HepG2 (cell line): ENCODE results near the gene MAN2A2. TPM values are rescaled to one million over a fixed set of nuclear protein-coding genes. Genes with fewer than 3 reads are reported as not detected.

Experiments used
- HES4 ChIP-seq: sonication (generic); formaldehyde crosslinking; IDR thresholded peaks from 2 replicates; pipeline ENCODE4 v1.9.0; 2021; ENCODE audit warnings: mild to moderate bottlenecking, missing genetic modification reagents, borderline replicate concordance
- HNRNPL ChIP-seq: fragments of 200-400 bp; formaldehyde crosslinking; IDR thresholded peaks from 2 replicates; pipeline ENCODE4 v1.6.1; 2017; ENCODE audit warnings: mild to moderate bottlenecking, low read depth, low read length
- PHF20 ChIP-seq: sonication (generic); formaldehyde crosslinking; IDR thresholded peaks from 2 replicates; pipeline ENCODE4 v1.5.0; 2020; ENCODE audit warnings: mild to moderate bottlenecking, missing genetic modification reagents
- SUZ12 ChIP-seq: fragments of 150-350 bp; IDR thresholded peaks from 2 replicates; pipeline ENCODE4 v1.6.1; 2014; ENCODE audit warnings: low read depth, low read length
- TOPORS ChIP-seq: sonication (generic); formaldehyde crosslinking; IDR thresholded peaks from 2 replicates; pipeline ENCODE4 v1.8.0; 2023; ENCODE audit warnings: mild to moderate bottlenecking, missing genetic modification reagents
- YEATS4 ChIP-seq: sonication (generic); formaldehyde crosslinking; IDR thresholded peaks from 2 replicates; pipeline ENCODE4 v1.4.0; 2020; ENCODE audit warnings: missing genetic modification reagents, borderline replicate concordance
- ZFP1 ChIP-seq: IDR thresholded peaks from 2 replicates; pipeline ENCODE4 v1.6.1; 2016
- ZKSCAN1 ChIP-seq: fragments of 150-350 bp; IDR thresholded peaks from 2 replicates; pipeline ENCODE4 v1.6.1; 2014; ENCODE audit warnings: low read length
- ZNF207 ChIP-seq: fragments of 450-650 bp; IDR thresholded peaks from 2 replicates; pipeline ENCODE4 v1.6.1; 2016; ENCODE audit warnings: antibody characterized with exemption, borderline replicate concordance
- ZNF256 ChIP-seq: sonication (generic); formaldehyde crosslinking; conservative IDR thresholded peaks from 2 replicates; pipeline ENCODE4 v1.4.0; 2020; ENCODE audit warnings: missing genetic modification reagents
- ZNF34 ChIP-seq: sonication (generic); formaldehyde crosslinking; IDR thresholded peaks from 2 replicates; pipeline ENCODE4 v1.4.0; 2020; ENCODE audit warnings: mild to moderate bottlenecking, missing genetic modification reagents, borderline replicate concordance
- ZNF550 ChIP-seq: sonication (generic); formaldehyde crosslinking; IDR thresholded peaks from 2 replicates; pipeline ENCODE4 v1.4.0; 2020; ENCODE audit warnings: mild to moderate bottlenecking, missing genetic modification reagents, borderline replicate concordance
- ZNF616 ChIP-seq: sonication (generic); formaldehyde crosslinking; IDR thresholded peaks from 2 replicates; pipeline ENCODE4 v1.5.0; 2020; ENCODE audit warnings: low read depth, mild to moderate bottlenecking, missing genetic modification reagents
- ZNF747 ChIP-seq: sonication (generic); formaldehyde crosslinking; IDR thresholded peaks from 2 replicates; pipeline ENCODE4 v1.8.1; 2023; ENCODE audit warnings: missing genetic modification reagents, mild to moderate bottlenecking, borderline replicate concordance
- ZNF780A ChIP-seq: sonication (generic); formaldehyde crosslinking; IDR thresholded peaks from 2 replicates; pipeline ENCODE4 v1.8.0; 2022; ENCODE audit warnings: mild to moderate bottlenecking, missing genetic modification reagents, moderate library complexity
- ZNF841 ChIP-seq: sonication (generic); formaldehyde crosslinking; IDR thresholded peaks from 2 replicates; pipeline ENCODE4 v1.8.1; 2023; ENCODE audit warnings: missing genetic modification reagents, borderline replicate concordance
- ZSCAN31 ChIP-seq: sonication (generic); formaldehyde crosslinking; IDR thresholded peaks from 2 replicates; pipeline ENCODE4 v1.5.0; 2020; ENCODE audit warnings: low read depth, mild to moderate bottlenecking, missing genetic modification reagents
- polyA plus RNA-seq, 8 experiments: library from polyadenylated mRNA; depleted of rRNA in 3 of 8; stranded (reverse) in 7 of 8; unstranded in 1 of 8; fragments of >200 nt; fragmentation: Illumina TruSeq in 4 of 8; extraction: Trizol in 4 of 8; gene quantifications; 2 replicates each; pipeline versions ENCODE4 v1.2.1 to v1.2.3, GENCODE V29; 2011 to 2016; ENCODE audit warnings: low read depth in 4 of 8, missing spikeins in 1 of 8, mixed read lengths in 1 of 8; ENCODE audit not compliant: insufficient read depth in 1 of 8
- total RNA-seq, 5 experiments: library from RNA; depleted of rRNA; stranded (reverse); fragments of >200 nt; fragmentation: Illumina TruSeq; extraction: Trizol; gene quantifications; 2 replicates each; pipeline ENCODE4 v1.2.3, GENCODE V29; 2016; ENCODE audit warnings: low read depth in 1 of 5
- TF ChIP-seq, protein P1 (sequence below): sonication (generic); formaldehyde crosslinking; IDR thresholded peaks from 2 replicates; pipeline ENCODE4 v1.4.0; 2020; ENCODE audit warnings: mild to moderate bottlenecking, missing genetic modification reagents
- TF ChIP-seq, protein P2 (sequence below): sonication (generic); formaldehyde crosslinking; conservative IDR thresholded peaks from 2 replicates; pipeline ENCODE4 v1.8.0; 2022; ENCODE audit warnings: mild to moderate bottlenecking, moderate library complexity, missing genetic modification reagents
- TF ChIP-seq, protein P3 (sequence below): IDR thresholded peaks from 2 replicates; pipeline ENCODE4 v1.6.1; 2018; ENCODE audit warnings: missing genetic modification reagents
- TF ChIP-seq, protein P4 (sequence below): sonication (generic); formaldehyde crosslinking; IDR thresholded peaks from 2 replicates; pipeline ENCODE4 v1.5.0; 2020; ENCODE audit warnings: missing genetic modification reagents
- TF ChIP-seq, protein P5 (sequence below): sonication (generic); formaldehyde crosslinking; IDR thresholded peaks from 2 replicates; pipeline ENCODE4 v1.4.0; 2020; ENCODE audit warnings: missing genetic modification reagents, borderline replicate concordance
- TF ChIP-seq, protein P6 (sequence below): IDR thresholded peaks from 2 replicates; pipeline ENCODE4 v1.6.1; 2016; ENCODE audit warnings: low read depth, borderline replicate concordance

MAN2A2 gene
- total and polyA plus RNA-seq, 2 of the 13 experiments (the other 11 are each of a cell fraction or from before 2014, with no cell fraction given) = 17.5 to 51.5 TPM

DNA sequence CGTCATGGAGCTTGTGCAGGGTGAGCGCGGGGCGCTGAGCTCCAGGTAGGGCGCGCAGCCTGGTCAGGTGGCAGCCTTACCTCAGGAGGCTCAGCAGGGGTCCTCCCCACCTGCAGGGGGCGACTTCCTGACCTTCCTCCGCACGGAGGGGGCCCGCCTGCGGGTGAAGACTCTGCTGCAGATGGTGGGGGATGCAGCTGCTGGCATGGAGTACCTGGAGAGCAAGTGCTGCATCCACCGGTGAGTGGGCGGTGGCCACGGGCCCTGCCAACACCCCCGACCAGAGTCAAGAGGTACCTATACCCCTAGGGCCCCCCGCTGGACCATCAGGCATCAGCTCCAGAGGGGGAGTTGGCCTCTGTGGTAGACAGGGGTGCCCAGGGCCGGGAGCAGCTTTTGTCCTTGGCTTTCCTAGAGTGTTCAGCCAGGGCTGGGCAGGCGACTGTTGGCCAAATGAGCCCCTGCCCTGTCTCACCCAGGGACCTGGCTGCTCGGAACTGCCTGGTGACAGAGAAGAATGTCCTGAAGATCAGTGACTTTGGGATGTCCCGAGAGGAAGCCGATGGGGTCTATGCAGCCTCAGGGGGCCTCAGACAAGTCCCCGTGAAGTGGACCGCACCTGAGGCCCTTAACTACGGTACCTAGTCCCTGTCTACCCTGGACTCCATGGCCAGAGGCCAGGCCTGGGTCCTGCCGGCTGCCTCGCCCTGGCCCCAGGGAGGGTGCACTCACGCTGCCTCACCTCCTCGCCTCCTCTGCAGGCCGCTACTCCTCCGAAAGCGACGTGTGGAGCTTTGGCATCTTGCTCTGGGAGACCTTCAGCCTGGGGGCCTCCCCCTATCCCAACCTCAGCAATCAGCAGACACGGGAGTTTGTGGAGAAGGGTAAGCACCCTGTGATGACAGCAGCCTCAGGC lies 9.7 kb upstream of the MAN2A2 start (continued):
- TF ChIP-seq, protein P1, sequence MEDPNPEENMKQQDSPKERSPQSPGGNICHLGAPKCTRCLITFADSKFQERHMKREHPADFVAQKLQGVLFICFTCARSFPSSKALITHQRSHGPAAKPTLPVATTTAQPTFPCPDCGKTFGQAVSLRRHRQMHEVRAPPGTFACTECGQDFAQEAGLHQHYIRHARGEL (CRISPR knock-in tag) = no peak
- no peak for TF ChIP-seq ZNF747 (CRISPR knock-in tag)
- TF ChIP-seq ZNF841 (CRISPR knock-in tag) = no peak
- TF ChIP-seq, protein P2, sequence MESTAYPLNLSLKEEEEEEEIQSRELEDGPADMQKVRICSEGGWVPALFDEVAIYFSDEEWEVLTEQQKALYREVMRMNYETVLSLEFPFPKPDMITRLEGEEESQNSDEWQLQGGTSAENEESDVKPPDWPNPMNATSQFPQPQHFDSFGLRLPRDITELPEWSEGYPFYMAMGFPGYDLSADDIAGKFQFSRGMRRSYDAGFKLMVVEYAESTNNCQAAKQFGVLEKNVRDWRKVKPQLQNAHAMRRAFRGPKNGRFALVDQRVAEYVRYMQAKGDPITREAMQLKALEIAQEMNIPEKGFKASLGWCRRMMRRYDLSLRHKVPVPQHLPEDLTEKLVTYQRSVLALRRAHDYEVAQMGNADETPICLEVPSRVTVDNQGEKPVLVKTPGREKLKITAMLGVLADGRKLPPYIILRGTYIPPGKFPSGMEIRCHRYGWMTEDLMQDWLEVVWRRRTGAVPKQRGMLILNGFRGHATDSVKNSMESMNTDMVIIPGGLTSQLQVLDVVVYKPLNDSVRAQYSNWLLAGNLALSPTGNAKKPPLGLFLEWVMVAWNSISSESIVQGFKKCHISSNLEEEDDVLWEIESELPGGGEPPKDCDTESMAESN (CRISPR knock-in tag) = peak; percentile 63; the same call in 1 of the 2 replicates
- no peak for TF ChIP-seq ZNF616 (CRISPR knock-in tag)
- TF ChIP-seq ZSCAN31 = 0 out of 2 replicates have a peak, but pooled peaks have one; percentile 21
- no peak for TF ChIP-seq ZNF34 (CRISPR knock-in tag)
- TF ChIP-seq ZNF207 = no peak
- TF ChIP-seq, protein P3, sequence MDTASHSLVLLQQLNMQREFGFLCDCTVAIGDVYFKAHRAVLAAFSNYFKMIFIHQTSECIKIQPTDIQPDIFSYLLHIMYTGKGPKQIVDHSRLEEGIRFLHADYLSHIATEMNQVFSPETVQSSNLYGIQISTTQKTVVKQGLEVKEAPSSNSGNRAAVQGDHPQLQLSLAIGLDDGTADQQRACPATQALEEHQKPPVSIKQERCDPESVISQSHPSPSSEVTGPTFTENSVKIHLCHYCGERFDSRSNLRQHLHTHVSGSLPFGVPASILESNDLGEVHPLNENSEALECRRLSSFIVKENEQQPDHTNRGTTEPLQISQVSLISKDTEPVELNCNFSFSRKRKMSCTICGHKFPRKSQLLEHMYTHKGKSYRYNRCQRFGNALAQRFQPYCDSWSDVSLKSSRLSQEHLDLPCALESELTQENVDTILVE (CRISPR knock-in tag) = no peak
- TF ChIP-seq SUZ12 = no peak
- TF ChIP-seq HNRNPL = peak; percentile 45; the same call in 1 of the 2 replicates
- no peak for TF ChIP-seq ZNF780A (CRISPR knock-in tag)
- TF ChIP-seq, protein P4, sequence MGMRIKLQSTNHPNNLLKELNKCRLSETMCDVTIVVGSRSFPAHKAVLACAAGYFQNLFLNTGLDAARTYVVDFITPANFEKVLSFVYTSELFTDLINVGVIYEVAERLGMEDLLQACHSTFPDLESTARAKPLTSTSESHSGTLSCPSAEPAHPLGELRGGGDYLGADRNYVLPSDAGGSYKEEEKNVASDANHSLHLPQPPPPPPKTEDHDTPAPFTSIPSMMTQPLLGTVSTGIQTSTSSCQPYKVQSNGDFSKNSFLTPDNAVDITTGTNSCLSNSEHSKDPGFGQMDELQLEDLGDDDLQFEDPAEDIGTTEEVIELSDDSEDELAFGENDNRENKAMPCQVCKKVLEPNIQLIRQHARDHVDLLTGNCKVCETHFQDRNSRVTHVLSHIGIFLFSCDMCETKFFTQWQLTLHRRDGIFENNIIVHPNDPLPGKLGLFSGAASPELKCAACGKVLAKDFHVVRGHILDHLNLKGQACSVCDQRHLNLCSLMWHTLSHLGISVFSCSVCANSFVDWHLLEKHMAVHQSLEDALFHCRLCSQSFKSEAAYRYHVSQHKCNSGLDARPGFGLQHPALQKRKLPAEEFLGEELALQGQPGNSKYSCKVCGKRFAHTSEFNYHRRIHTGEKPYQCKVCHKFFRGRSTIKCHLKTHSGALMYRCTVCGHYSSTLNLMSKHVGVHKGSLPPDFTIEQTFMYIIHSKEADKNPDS (CRISPR knock-in tag) = no peak
- no peak for TF ChIP-seq ZNF256 (CRISPR knock-in tag)
- TF ChIP-seq PHF20 (CRISPR knock-in tag) = peak; percentile 79
- no peak for TF ChIP-seq ZNF550 (CRISPR knock-in tag)
- no peak for TF ChIP-seq TOPORS (CRISPR knock-in tag)
- TF ChIP-seq, protein P5, sequence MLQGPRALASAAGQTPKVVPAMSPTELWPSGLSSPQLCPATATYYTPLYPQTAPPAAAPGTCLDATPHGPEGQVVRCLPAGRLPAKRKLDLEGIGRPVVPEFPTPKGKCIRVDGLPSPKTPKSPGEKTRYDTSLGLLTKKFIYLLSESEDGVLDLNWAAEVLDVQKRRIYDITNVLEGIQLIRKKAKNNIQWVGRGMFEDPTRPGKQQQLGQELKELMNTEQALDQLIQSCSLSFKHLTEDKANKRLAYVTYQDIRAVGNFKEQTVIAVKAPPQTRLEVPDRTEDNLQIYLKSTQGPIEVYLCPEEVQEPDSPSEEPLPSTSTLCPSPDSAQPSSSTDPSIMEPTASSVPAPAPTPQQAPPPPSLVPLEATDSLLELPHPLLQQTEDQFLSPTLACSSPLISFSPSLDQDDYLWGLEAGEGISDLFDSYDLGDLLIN (CRISPR knock-in tag) = no peak
- no peak for TF ChIP-seq ZFP1 (CRISPR knock-in tag)
- TF ChIP-seq YEATS4 (CRISPR knock-in tag) = peak; percentile 55; the same call in 1 of the 2 replicates
- TF ChIP-seq, protein P6, sequence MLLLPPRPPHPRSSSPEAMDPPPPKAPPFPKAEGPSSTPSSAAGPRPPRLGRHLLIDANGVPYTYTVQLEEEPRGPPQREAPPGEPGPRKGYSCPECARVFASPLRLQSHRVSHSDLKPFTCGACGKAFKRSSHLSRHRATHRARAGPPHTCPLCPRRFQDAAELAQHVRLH (CRISPR knock-in tag) = no peak
- TF ChIP-seq HES4 = no peak; the same call in 1 of the 2 replicates
- no peak for TF ChIP-seq ZKSCAN1
